HEK293 (cell line): ENCODE measurements around the gene KIF23.

Experiments
- CTCF ChIA-PET: fragments of 350-600 bp; formaldehyde crosslinking; extraction: SDS; loops from one replicate; lab custom pipeline; 2021; ENCODE audit warnings: antibody characterized with exemption; lab: Yijun Ruan, JAX
- POLR2A ChIA-PET: fragments of 300-600 bp; formaldehyde crosslinking; extraction: SDS; loops from one replicate; lab custom pipeline; 2020; ENCODE audit warnings: antibody characterized with exemption, inconsistent platforms; lab: Yijun Ruan, JAX
- H3K27ac ChIP-seq: fragments of 200-500 bp; sonication (Bioruptor generic); 2 replicates; pipeline ENCODE4 v1.5.1; 2014; ENCODE audit warnings: low read depth, low read length, control low read depth, inconsistent platforms; ENCODE audit errors: extremely low read depth
- H3K36me3 ChIP-seq, 2 experiments: fragments of 200-500 bp in 1 of 2; sonication (Bioruptor generic) in 1 of 2; 1 replicate in 1 of 2; 2 replicates in 1 of 2; pipeline ENCODE4 v1.5.1; 2014 to 2017; ENCODE audit warnings: inconsistent platforms in 2 of 2, low read length in 2 of 2; ENCODE audit not compliant: control insufficient read depth in 2 of 2, insufficient read depth in 1 of 2
- H3K4me1 ChIP-seq: fragments of 200-500 bp; sonication (Bioruptor generic); 2 replicates; pipeline ENCODE4 v1.5.1; 2014; ENCODE audit warnings: mild to moderate bottlenecking, low read length, inconsistent platforms; ENCODE audit not compliant: control insufficient read depth, insufficient read depth
- H3K4me3 ChIP-seq: 2 replicates; pipeline ENCODE4 v1.5.1; 2011; ENCODE audit warnings: low read depth, mild to moderate bottlenecking, control low read depth, low read length, moderate library complexity
- H3K9me3 ChIP-seq: fragments of 200-500 bp; sonication (Bioruptor generic); 2 replicates; pipeline ENCODE4 v1.5.1; 2014; ENCODE audit warnings: low read depth, low read length, inconsistent platforms; ENCODE audit not compliant: control insufficient read depth, insufficient read depth
- GLIS1 ChIP-seq: fragments of 450-650 bp; formaldehyde crosslinking; IDR thresholded peaks from 2 replicates; pipeline ENCODE4 v1.5.1; 2016; ENCODE audit warnings: missing biosample characterization, missing genetic modification characterization
- KLF1 ChIP-seq: fragments of 450-650 bp; formaldehyde crosslinking; IDR thresholded peaks from 2 replicates; pipeline ENCODE4 v1.5.1; 2016; ENCODE audit warnings: missing biosample characterization, missing genetic modification characterization
- MYNN ChIP-seq: fragments of 450-650 bp; formaldehyde crosslinking; IDR thresholded peaks from 2 replicates; pipeline ENCODE4 v1.5.1; 2016; ENCODE audit warnings: missing biosample characterization, missing genetic modification characterization, borderline replicate concordance
- PRDM10 ChIP-seq: fragments of 450-650 bp; formaldehyde crosslinking; IDR thresholded peaks from 2 replicates; pipeline ENCODE4 v1.5.1; 2016; ENCODE audit warnings: missing biosample characterization, missing genetic modification characterization
- ZBTB44 ChIP-seq: fragments of 450-650 bp; IDR thresholded peaks from 2 replicates; pipeline ENCODE4 v1.5.1; 2018; ENCODE audit warnings: missing biosample characterization, mild to moderate bottlenecking, missing genetic modification characterization
- ZEB2 ChIP-seq: fragments of 450-650 bp; formaldehyde crosslinking; IDR thresholded peaks from 2 replicates; pipeline ENCODE4 v1.5.1; 2016; ENCODE audit warnings: missing biosample characterization, missing genetic modification characterization
- ZNF10 ChIP-seq: fragments of 450-650 bp; formaldehyde crosslinking; IDR thresholded peaks from 2 replicates; pipeline ENCODE4 v1.5.1; 2017; ENCODE audit warnings: missing biosample characterization, missing genetic modification characterization
- ZNF2 ChIP-seq: fragments of 450-650 bp; formaldehyde crosslinking; IDR thresholded peaks from 2 replicates; pipeline ENCODE4 v1.5.1; 2016; ENCODE audit warnings: missing biosample characterization, missing genetic modification characterization
- ZNF391 ChIP-seq: fragments of 450-650 bp; formaldehyde crosslinking; IDR thresholded peaks from 2 replicates; pipeline ENCODE4 v1.5.1; 2016; ENCODE audit warnings: low read depth, missing biosample characterization, missing genetic modification characterization, borderline replicate concordance
- ZNF488 ChIP-seq: fragments of 450-650 bp; formaldehyde crosslinking; IDR thresholded peaks from 2 replicates; pipeline ENCODE4 v1.5.1; 2016; ENCODE audit warnings: missing biosample characterization, missing genetic modification characterization
- ZNF518A ChIP-seq: fragments of 450-650 bp; formaldehyde crosslinking; conservative IDR thresholded peaks from 2 replicates; pipeline ENCODE4 v1.5.1; 2016; ENCODE audit warnings: low read depth, missing biosample characterization, missing genetic modification characterization
- ZNF600 ChIP-seq: fragments of 450-650 bp; formaldehyde crosslinking; IDR thresholded peaks from 2 replicates; pipeline ENCODE4 v1.5.1; 2016; ENCODE audit warnings: missing biosample characterization, missing genetic modification characterization
- ZNF658 ChIP-seq: fragments of 450-650 bp; formaldehyde crosslinking; IDR thresholded peaks from 2 replicates; pipeline ENCODE4; 2016; ENCODE audit warnings: missing biosample characterization, missing genetic modification characterization
- ZNF660 ChIP-seq: fragments of 450-650 bp; IDR thresholded peaks from 2 replicates; pipeline ENCODE4 v1.5.1; 2018; ENCODE audit warnings: missing biosample characterization, mild to moderate bottlenecking, missing genetic modification characterization
- ZNF664 ChIP-seq: fragments of 450-650 bp; formaldehyde crosslinking; IDR thresholded peaks from 2 replicates; pipeline ENCODE4 v1.5.1; 2016; ENCODE audit warnings: missing biosample characterization, missing genetic modification characterization
- ZNF747 ChIP-seq: fragments of 450-650 bp; formaldehyde crosslinking; IDR thresholded peaks from 2 replicates; pipeline ENCODE4 v1.5.1; 2016; ENCODE audit warnings: missing biosample characterization, missing genetic modification characterization

Gene KIF23

GRCh38 chr15:69452692-69453521 is 38.8 kb downstream of the KIF23 start, which contains the start of gene RPLP1 (continued):
- TF ChIP-seq ZNF518A, result 0 out of 2 replicates have a peak, but pooled peaks have one; percentile 9
- TF ChIP-seq GLIS1 (tag by site-specific recombination), result no peak
- TF ChIP-seq ZNF391 (tag by site-specific recombination), result peak; percentile 95
- peak; percentile 57; the same call in 1 of the 2 replicates for TF ChIP-seq KLF1 (tag by site-specific recombination)
- TF ChIP-seq ZNF664, result no peak
- peak; percentile 77 for TF ChIP-seq ZNF660 (tag by site-specific recombination)
- peak; percentile 26; the same call in 1 of the 2 replicates for TF ChIP-seq ZNF747 (tag by site-specific recombination)
- TF ChIP-seq ZNF10 (tag by site-specific recombination), result 0 out of 2 replicates have a peak, but pooled peaks have one; percentile 27
- TF ChIP-seq ZNF2, result peak; percentile 98
- TF ChIP-seq MYNN (tag by site-specific recombination), result 0 out of 2 replicates have a peak, but pooled peaks have one; percentile 56

- peaks cover 27 to 47% of the 10 kb centered on the region in 2 experiments for H3K36me3 ChIP-seq
- CTCF ChIA-PET, result interaction anchor here (0.9 to 2.9 kb wide), 3 partner anchors 8 to 12 kb away, joined by 3 to 29 read pairs (median 15); no protein-coding TSS in a partner anchor
- no peak overlapping the region; the same call in 1 of the 2 replicates for H3K4me3 ChIP-seq
- POLR2A ChIA-PET, result interaction anchor here (0.6 to 4.4 kb wide), 3 partner anchors 7 to 1947 kb away, joined by 3 to 107 read pairs (median 26); no protein-coding TSS in a partner anchor
- peaks cover 10% of the 10 kb centered on the region for H3K4me1 ChIP-seq
- TF ChIP-seq GLIS1 (tag by site-specific recombination) (peak; percentile 58; the same call in 1 of the 2 replicates), ZNF600 (peak; percentile 37; the same call in 1 of the 2 replicates), ZNF658 (tag by site-specific recombination) (no peak), ZNF488 (tag by site-specific recombination) (no peak), ZEB2 (peak; percentile 19; the same call in 1 of the 2 replicates), PRDM10 (tag by site-specific recombination) (0 out of 2 replicates have a peak, but pooled peaks have one; percentile 36), ZBTB44 (tag by site-specific recombination) (0 out of 2 replicates have a peak, but pooled peaks have one; percentile 35)
- H3K9me3 ChIP-seq, result no peaks in the 10 kb centered on the region
- H3K27ac ChIP-seq, result no peak overlapping the region
Observed at GRCh38 chr15:69454953-69455352, 40.8 kb downstream of the KIF23 start.
